CD14-positive monocyte (primary cell): Measurements from ENCODE around the gene ASCC1. TPM values are rescaled to one million over a fixed set of nuclear protein-coding genes. Genes with fewer than 3 reads are reported as not detected.

Experiments used
- DNase-seq, 3 donors: peaks; one replicate each; pipeline ENCODE4 v3.0.0-alpha.2; 2011 to 2022
- H2AFZ ChIP-seq: 2 replicates; pipeline ENCODE4 v1.6.0; 2012; ENCODE audit warnings: mild to moderate bottlenecking, low read depth, low read length, inconsistent platforms; ENCODE audit not compliant: insufficient read depth, poor library complexity, severe bottlenecking
- H3K27ac ChIP-seq, 2 donors: 1 replicate in 1 of 2; 2 replicates in 1 of 2; pipeline ENCODE4 v1.5.1; 2012 to 2013; ENCODE audit warnings: low read length in 2 of 2, control low read depth in 1 of 2, inconsistent platforms in 1 of 2, low read depth in 1 of 2, mild to moderate bottlenecking in 1 of 2
- H3K27me3 ChIP-seq, 2 donors: one replicate each; pipeline versions ENCODE4 v1.6.0 to v1.6.1; 2011 to 2013; ENCODE audit warnings: low read length in 2 of 2; ENCODE audit not compliant: control insufficient read depth in 2 of 2, insufficient read depth in 2 of 2
- H3K36me3 ChIP-seq, 2 donors: replicated peaks in 1 of 2; 1 replicate in 1 of 2; 2 replicates in 1 of 2; pipeline versions ENCODE4 v1.5.1 to v1.6.1; 2012 to 2013; ENCODE audit warnings: low read length in 2 of 2, control low read depth in 1 of 2, inconsistent platforms in 1 of 2, mild to moderate bottlenecking in 1 of 2; ENCODE audit not compliant: insufficient read depth in 2 of 2, control insufficient read depth in 1 of 2
- H3K4me1 ChIP-seq, 2 donors: 1 replicate in 1 of 2; 2 replicates in 1 of 2; pipeline versions ENCODE4 v1.5.1 to v1.6.1; 2012 to 2013; ENCODE audit warnings: low read length in 2 of 2, control low read depth in 1 of 2, inconsistent platforms in 1 of 2, mild to moderate bottlenecking in 1 of 2, moderate library complexity in 1 of 2; ENCODE audit not compliant: insufficient read depth in 2 of 2, control insufficient read depth in 1 of 2
- H3K4me2 ChIP-seq: replicated peaks from 2 replicates; pipeline ENCODE3; 2012; ENCODE audit warnings: low read length, moderate library complexity, mild to moderate bottlenecking; ENCODE audit not compliant: poor library complexity, severe bottlenecking; ENCODE audit errors: extremely low read depth
- H3K4me3 ChIP-seq, 3 experiments: fragments of 200-600 bp in 1 of 3; sonication (generic) in 1 of 3; replicated peaks in 1 of 3; 1 replicate in 2 of 3; 2 replicates in 1 of 3; pipeline ENCODE4 v1.5.1; 2011 to 2013; ENCODE audit warnings: low read length in 3 of 3, mild to moderate bottlenecking in 3 of 3, control low read depth in 2 of 3, low read depth in 2 of 3, inconsistent platforms in 1 of 3, moderate library complexity in 1 of 3
- H3K79me2 ChIP-seq: 2 replicates; pipeline ENCODE4 v1.6.0; 2012; ENCODE audit warnings: mild to moderate bottlenecking, control low read depth, inconsistent platforms, low read length, moderate library complexity; ENCODE audit not compliant: insufficient read depth
- H3K9ac ChIP-seq: 2 replicates; pipeline ENCODE4 v1.6.0; 2017; ENCODE audit warnings: low read length, mild to moderate bottlenecking; ENCODE audit not compliant: insufficient read depth, poor library complexity, severe bottlenecking
- H3K9me3 ChIP-seq, 2 donors: replicated peaks in 1 of 2; 1 replicate in 1 of 2; 2 replicates in 1 of 2; pipeline versions ENCODE4 v1.5.1 to v1.6.1; 2012 to 2013; ENCODE audit warnings: low read length in 2 of 2, control low read depth in 1 of 2; ENCODE audit not compliant: control insufficient read depth in 1 of 2, insufficient read depth in 1 of 2
- H4K20me1 ChIP-seq: 2 replicates; pipeline ENCODE4 v1.6.0; 2012; ENCODE audit warnings: mild to moderate bottlenecking, low read length, control low read depth, moderate library complexity; ENCODE audit not compliant: insufficient read depth
- H3K27ac Mint-ChIP-seq, 7 donors: one replicate each; pipeline ENCODE4 v1.8.0; 2020; ENCODE audit warnings: mild to moderate bottlenecking in 7 of 7, mixed read lengths in 7 of 7, moderate library complexity in 6 of 7, inconsistent platforms in 2 of 7
- H3K27me3 Mint-ChIP-seq, 3 donors: one replicate each; pipeline ENCODE4 v1.8.0; 2021 to 2022; ENCODE audit warnings: low read depth in 3 of 3, mild to moderate bottlenecking in 3 of 3, mixed read lengths in 3 of 3, moderate library complexity in 3 of 3, inconsistent platforms in 1 of 3
- H3K36me3 Mint-ChIP-seq, 2 donors: one replicate each; pipeline ENCODE4 v1.8.0; 2020; ENCODE audit warnings: mixed read lengths in 2 of 2, inconsistent platforms in 1 of 2, mild to moderate bottlenecking in 1 of 2
- H3K4me1 Mint-ChIP-seq: one replicate; pipeline ENCODE4 v1.8.0; 2020; ENCODE audit warnings: mild to moderate bottlenecking, mixed read lengths
- H3K4me3 Mint-ChIP-seq, 2 donors: one replicate each; pipeline ENCODE4 v1.8.0; 2020; ENCODE audit warnings: mild to moderate bottlenecking in 2 of 2, mixed read lengths in 2 of 2, moderate library complexity in 1 of 2
- H3K9me3 Mint-ChIP-seq, 7 donors: one replicate each; pipeline ENCODE4 v1.8.0; 2020 to 2022; ENCODE audit warnings: mixed read lengths in 7 of 7, mild to moderate bottlenecking in 6 of 7, moderate library complexity in 6 of 7, inconsistent platforms in 2 of 7
- CTCF ChIP-seq: fragments of 200-600 bp; IDR thresholded peaks from one replicate; pipeline ENCODE4 v1.8.0; 2022; ENCODE audit warnings: antibody characterized with exemption, mild to moderate bottlenecking
- WGBS: methylation state at CpG from one replicate; pipeline ENCODE4 v1.1.5; 2013; ENCODE audit warnings: missing lambda C conversion rate; ENCODE audit not compliant: insufficient coverage; 5-methylcytosine and 5-hydroxymethylcytosine counted together
- intact Hi-C, 2 donors: fragments of 100-400 bp; cut with micrococcal nuclease; formaldehyde crosslinking; loops; one replicate each; pipeline versions ENCODE4 v1.15.0 to v1.15.1; 2023
- polyA plus RNA-seq, 3 donors: library from polyadenylated mRNA; depleted of rRNA in 1 of 3; unstranded in 2 of 3; stranded (reverse) in 1 of 3; fragments of 300-500 nt in 2 of 3; fragments of >200 nt in 1 of 3; fragmentation: Illumina TruSeq in 2 of 3; gene quantifications; 1 replicate in 2 of 3; 2 replicates in 1 of 3; pipeline ENCODE4 v1.2.3, GENCODE V29; 2012 to 2021

Gene ASCC1
- polyA plus RNA-seq, 3 donors: 8.2 to 20.9 (median 17.9) TPM

GRCh38 chr10:72244573-72245038, 28.5 kb upstream of the ASCC1 start:
- no peak for DNase-seq
- no peaks in the 10 kb centered on the region for H3K9me3 ChIP-seq
- H3K9me3 Mint-ChIP-seq: peaks cover 0 to 1% (median 0%) of the 10 kb centered on the region in 7 donors
- no peak overlapping the region for H3K4me2 ChIP-seq
- peak overlapping the region in 1 of 7 donors; percentile 74 for H3K27ac Mint-ChIP-seq
- no peaks in the 10 kb centered on the region for H4K20me1 ChIP-seq
- H2AFZ ChIP-seq: no peak overlapping the region
- WGBS: 95% methylated on average over 4 of the region's 5 CpGs
- no peak overlapping the region for H3K4me3 Mint-ChIP-seq
- no peaks in the 10 kb centered on the region for H3K79me2 ChIP-seq
- H3K4me3 ChIP-seq: no peak overlapping the region
- H3K36me3 ChIP-seq: no peaks in the 10 kb centered on the region
- H3K27ac ChIP-seq: no peak overlapping the region
- no peaks in the 10 kb centered on the region for H3K27me3 ChIP-seq
- peaks cover 0 to 8% (median 4%) of the 10 kb centered on the region in 3 donors for H3K27me3 Mint-ChIP-seq
- no peak for TF ChIP-seq CTCF
- intact Hi-C loops: no loop called here
- peaks cover 3 to 7% of the 10 kb centered on the region in 2 donors for H3K36me3 Mint-ChIP-seq
- peaks cover 18 to 21% of the 10 kb centered on the region in 2 donors for H3K4me1 ChIP-seq
- no peak overlapping the region for H3K9ac ChIP-seq
- peaks cover 34% of the 10 kb centered on the region for H3K4me1 Mint-ChIP-seq

DNA sequence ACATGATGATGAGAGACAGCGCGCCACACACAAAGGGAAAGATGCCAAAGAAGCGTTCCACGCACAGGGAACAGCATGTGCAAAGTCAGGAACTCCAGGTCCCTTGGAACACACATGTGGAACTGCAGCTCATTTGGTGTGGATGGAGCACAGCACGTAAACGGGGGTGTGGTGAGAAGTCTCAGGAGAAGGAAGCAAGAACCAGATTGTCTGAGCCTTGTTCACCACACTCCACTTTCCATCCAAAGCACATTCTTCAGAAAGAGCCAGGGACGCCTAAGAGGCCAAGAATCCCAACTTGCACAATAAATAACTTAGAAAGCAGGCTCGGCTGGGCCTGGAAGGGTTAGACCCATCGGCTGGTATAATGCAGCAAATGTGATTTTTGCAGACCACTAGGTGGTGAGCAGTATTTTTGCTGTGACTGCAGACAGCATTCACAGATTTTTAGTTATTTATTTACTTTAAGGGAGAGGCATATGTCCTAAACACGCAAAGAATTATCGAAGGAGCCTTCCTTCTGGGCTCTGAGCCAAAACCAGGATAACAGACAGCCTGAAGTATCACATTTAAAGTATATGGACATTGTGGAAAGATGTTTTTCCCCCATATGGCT, 27.9 kb upstream of the ASCC1 start:
- 80% methylated on average over 6 of the region's 11 CpGs for WGBS
- no peaks in the 10 kb centered on the region for H3K27me3 ChIP-seq
- no peak for DNase-seq
- Mint-ChIP-seq H3K27ac (peak overlapping the region in 2 of 7 donors; percentile 5 to 74), H3K27me3 (peaks cover 0 to 8% (median 4%) of the 10 kb centered on the region in 3 donors), H3K9me3 (peaks cover 0 to 1% (median 0%) of the 10 kb centered on the region in 7 donors), H3K36me3 (peaks cover 4 to 7% of the 10 kb centered on the region in 2 donors), H3K4me1 (peaks cover 39% of the 10 kb centered on the region), H3K4me3 (no peak overlapping the region)
- no peak overlapping the region for H3K4me3 ChIP-seq
- no peaks in the 10 kb centered on the region for H3K36me3 ChIP-seq
- intact Hi-C loops: no loop called here
- H3K9me3 ChIP-seq: no peaks in the 10 kb centered on the region
- H3K79me2 ChIP-seq: no peaks in the 10 kb centered on the region
- H3K27ac ChIP-seq: no peak overlapping the region
- no peaks in the 10 kb centered on the region for H4K20me1 ChIP-seq
- H3K4me1 ChIP-seq: peaks cover 20 to 23% of the 10 kb centered on the region in 2 donors
- no peak overlapping the region for H2AFZ ChIP-seq
- H3K9ac ChIP-seq: no peak overlapping the region
- H3K4me2 ChIP-seq: no peak overlapping the region
- no peak for TF ChIP-seq CTCF
